ENCODE measurements around the gene GHDC. TPM values are rescaled to one million over a fixed set of nuclear protein-coding genes. Genes with fewer than 3 reads are reported as not detected.

Gene GHDC
- total and polyA plus RNA-seq, 2 experiments from 2014 or later = 11.1 to 25.0 TPM

GRCh38 chr17:42166196-42166763, 28.0 kb downstream of the GHDC start:
- Histone ChIP-seq H3K27ac (no peak overlapping the region), H3F3A (ENCODE audit: insufficient read depth) (no peaks in the 10 kb centered on the region), H3K4me1 (ENCODE audit: insufficient read depth) (no peaks in the 10 kb centered on the region), H4K20me1 (ENCODE audit: insufficient read depth) (no peaks in the 10 kb centered on the region), H3K4me3 (no peak overlapping the region), H3K27me3 (replicated peaks; ENCODE audit: insufficient read depth) (no peaks in the 10 kb centered on the region), H3K79me2 (ENCODE audit: insufficient read depth) (no peaks in the 10 kb centered on the region), H3K9me2 (ENCODE audit: insufficient read depth) (no peaks in the 10 kb centered on the region), H3K4me2 (ENCODE audit: unreplicated experiment) (no peak overlapping the region), H2AFZ (no peak overlapping the region), H3K9me3 (ENCODE audit: low read depth) (no peaks in the 10 kb centered on the region), H3K9ac (no peak overlapping the region), H3K36me3 (ENCODE audit: low read depth) (no peaks in the 10 kb centered on the region)
- no peak for DNase-seq
- in situ Hi-C loops (cut with MboI) = no loop called here
- WGBS, 2 experiments (ENCODE audit: low coverage in 1 of 2, low lambda C conversion rate in 2 of 2, missing lambda C conversion rate in 2 of 2) = 86 to 90% methylated on average over 19 of the region's 19 CpGs
- TF ChIP-seq EZH2 (IDR thresholded peaks at IDR 0.05; ENCODE audit: insufficient read depth, poor library complexity, severe bottlenecking) (no peak), EZH2phosphoT487 (IDR thresholded peaks at IDR 0.05; ENCODE audit: insufficient read depth, low read depth) (no peak)

GRCh38 chr17:42165751-42166150, 28.5 kb downstream of the GHDC start:
- H3K4me1 ChIP-seq (ENCODE audit: insufficient read depth) = no peaks in the 10 kb centered on the region
- in situ Hi-C loops (cut with MboI) = no loop called here
- H2AFZ ChIP-seq = no peak overlapping the region
- no peaks in the 10 kb centered on the region for H3K36me3 ChIP-seq (ENCODE audit: low read depth)
- H3K9ac ChIP-seq = no peak overlapping the region
- no peak overlapping the region for H3K4me3 ChIP-seq
- TF ChIP-seq EZH2 (IDR thresholded peaks at IDR 0.05; ENCODE audit: insufficient read depth, poor library complexity, severe bottlenecking) (no peak), EZH2phosphoT487 (IDR thresholded peaks at IDR 0.05; ENCODE audit: insufficient read depth, low read depth) (no peak)
- no peak overlapping the region for H3K4me2 ChIP-seq (ENCODE audit: unreplicated experiment)
- 75 to 84% methylated on average over 5 to 6 of the region's 6 CpGs for WGBS, 2 experiments (ENCODE audit: low coverage in 1 of 2, low lambda C conversion rate in 2 of 2, missing lambda C conversion rate in 2 of 2)
- DNase-seq = no peak
- no peaks in the 10 kb centered on the region for H3K27me3 ChIP-seq (replicated peaks; ENCODE audit: insufficient read depth)
- H3K9me2 ChIP-seq (ENCODE audit: insufficient read depth) = no peaks in the 10 kb centered on the region
- H3K27ac ChIP-seq = no peak overlapping the region
- H3F3A ChIP-seq (ENCODE audit: insufficient read depth) = no peaks in the 10 kb centered on the region
- H3K79me2 ChIP-seq (ENCODE audit: insufficient read depth) = no peaks in the 10 kb centered on the region
- H3K9me3 ChIP-seq (ENCODE audit: low read depth) = no peaks in the 10 kb centered on the region
- H4K20me1 ChIP-seq (ENCODE audit: insufficient read depth) = no peaks in the 10 kb centered on the region

- no peaks in the 10 kb centered on the region for H3K27me3 ChIP-seq (replicated peaks; ENCODE audit: insufficient read depth)
- no peak overlapping the region for H3K27ac ChIP-seq
- no peaks in the 10 kb centered on the region for H3K9me2 ChIP-seq (ENCODE audit: insufficient read depth)
- H3K79me2 ChIP-seq (ENCODE audit: insufficient read depth) = no peaks in the 10 kb centered on the region
- in situ Hi-C loops (cut with MboI) = no loop called here
- no peaks in the 10 kb centered on the region for H3F3A ChIP-seq (ENCODE audit: insufficient read depth)
- H2AFZ ChIP-seq = no peak overlapping the region
- DNase-seq = no peak
- no peak overlapping the region for H3K4me2 ChIP-seq (ENCODE audit: unreplicated experiment)
- no peaks in the 10 kb centered on the region for H3K4me1 ChIP-seq (ENCODE audit: insufficient read depth)
- H4K20me1 ChIP-seq (ENCODE audit: insufficient read depth) = no peaks in the 10 kb centered on the region
- no peaks in the 10 kb centered on the region for H3K9me3 ChIP-seq (ENCODE audit: low read depth)
- H3K36me3 ChIP-seq (ENCODE audit: low read depth) = no peaks in the 10 kb centered on the region
- no peak overlapping the region for H3K4me3 ChIP-seq
- TF ChIP-seq EZH2 (IDR thresholded peaks at IDR 0.05; ENCODE audit: insufficient read depth, poor library complexity, severe bottlenecking) = no peak
- no peak for TF ChIP-seq EZH2phosphoT487 (IDR thresholded peaks at IDR 0.05; ENCODE audit: insufficient read depth, low read depth)
- 44 to 46% methylated on average over 19 to 22 of the region's 22 CpGs for WGBS, 2 experiments (ENCODE audit: low coverage in 1 of 2, low lambda C conversion rate in 2 of 2, missing lambda C conversion rate in 2 of 2)
- no peak overlapping the region for H3K9ac ChIP-seq
These were observed 30.4 kb downstream of the GHDC start for GRCh38 chr17:42163696-42164407.

DNA sequence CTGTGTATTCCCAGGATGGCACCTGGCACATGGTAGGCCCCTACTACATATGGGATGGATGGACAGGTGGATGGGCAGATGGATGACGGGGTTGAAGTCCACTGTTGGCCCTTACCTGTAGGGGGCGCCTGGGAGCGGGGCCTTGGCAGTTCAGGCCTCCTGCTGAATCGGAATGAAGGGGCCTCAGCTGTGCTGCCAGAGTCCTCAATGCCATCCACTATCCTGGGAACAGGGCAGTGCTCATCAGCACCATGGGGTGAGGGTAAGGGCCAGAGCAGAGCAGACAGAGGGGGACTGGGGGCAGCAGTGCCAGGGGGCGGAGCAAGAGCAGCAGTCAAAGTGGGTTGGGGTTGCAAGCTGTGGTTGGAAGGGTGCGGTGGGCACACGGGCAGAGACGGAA, 31.2 kb downstream of the GHDC start:
- H3F3A ChIP-seq (ENCODE audit: insufficient read depth) = no peaks in the 10 kb centered on the region
- H2AFZ ChIP-seq = no peak overlapping the region
- TF ChIP-seq EZH2phosphoT487 (IDR thresholded peaks at IDR 0.05; ENCODE audit: insufficient read depth, low read depth) (no peak), EZH2 (IDR thresholded peaks at IDR 0.05; ENCODE audit: insufficient read depth, poor library complexity, severe bottlenecking) (no peak)
- no peak for DNase-seq
- WGBS, 2 experiments (ENCODE audit: low coverage in 1 of 2, low lambda C conversion rate in 2 of 2, missing lambda C conversion rate in 2 of 2) = 35 to 52% methylated on average over 4 to 8 of the region's 8 CpGs
- H4K20me1 ChIP-seq (ENCODE audit: insufficient read depth) = no peaks in the 10 kb centered on the region
- in situ Hi-C loops (cut with MboI) = no loop called here
- H3K36me3 ChIP-seq (ENCODE audit: low read depth) = no peaks in the 10 kb centered on the region
- no peaks in the 10 kb centered on the region for H3K4me1 ChIP-seq (ENCODE audit: insufficient read depth)
- no peak overlapping the region for H3K4me2 ChIP-seq (ENCODE audit: unreplicated experiment)
- H3K9me2 ChIP-seq (ENCODE audit: insufficient read depth) = no peaks in the 10 kb centered on the region
- no peaks in the 10 kb centered on the region for H3K9me3 ChIP-seq (ENCODE audit: low read depth)
- H3K79me2 ChIP-seq (ENCODE audit: insufficient read depth) = no peaks in the 10 kb centered on the region
- no peaks in the 10 kb centered on the region for H3K27me3 ChIP-seq (replicated peaks; ENCODE audit: insufficient read depth)
- no peak overlapping the region for H3K9ac ChIP-seq
- no peak overlapping the region for H3K27ac ChIP-seq
- H3K4me3 ChIP-seq = no peak overlapping the region
